ENCODE measurements around the gene FIGLA.

Gene FIGLA

GRCh38 chr2:70771446-70771845, 19.0 kb downstream of the FIGLA start:
- DNase-seq = no peak

DNA sequence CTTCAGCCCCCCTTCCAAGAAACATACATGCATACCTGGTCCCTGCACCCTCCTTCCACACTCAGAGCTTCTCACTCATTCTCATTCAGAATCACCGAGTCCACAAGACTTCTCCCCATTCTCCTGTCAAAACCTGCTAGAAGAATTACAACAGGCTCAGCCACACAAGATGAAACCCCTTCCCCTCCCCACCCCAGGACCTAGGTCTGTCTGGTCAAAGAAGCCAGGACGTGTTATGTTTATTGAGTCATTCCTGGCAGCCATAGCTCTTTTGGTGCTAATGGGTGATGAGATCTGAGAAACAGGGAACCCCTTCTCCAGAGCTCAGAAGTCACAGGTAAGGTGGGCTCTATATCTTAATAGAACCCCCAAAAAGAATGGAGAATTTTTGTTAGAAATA, 21.0 kb downstream of the FIGLA start:
- DNase-seq = no peak

- no peak for DNase-seq
These were observed 21.8 kb downstream of the FIGLA start for GRCh38 chr2:70768590-70769085.

DNA sequence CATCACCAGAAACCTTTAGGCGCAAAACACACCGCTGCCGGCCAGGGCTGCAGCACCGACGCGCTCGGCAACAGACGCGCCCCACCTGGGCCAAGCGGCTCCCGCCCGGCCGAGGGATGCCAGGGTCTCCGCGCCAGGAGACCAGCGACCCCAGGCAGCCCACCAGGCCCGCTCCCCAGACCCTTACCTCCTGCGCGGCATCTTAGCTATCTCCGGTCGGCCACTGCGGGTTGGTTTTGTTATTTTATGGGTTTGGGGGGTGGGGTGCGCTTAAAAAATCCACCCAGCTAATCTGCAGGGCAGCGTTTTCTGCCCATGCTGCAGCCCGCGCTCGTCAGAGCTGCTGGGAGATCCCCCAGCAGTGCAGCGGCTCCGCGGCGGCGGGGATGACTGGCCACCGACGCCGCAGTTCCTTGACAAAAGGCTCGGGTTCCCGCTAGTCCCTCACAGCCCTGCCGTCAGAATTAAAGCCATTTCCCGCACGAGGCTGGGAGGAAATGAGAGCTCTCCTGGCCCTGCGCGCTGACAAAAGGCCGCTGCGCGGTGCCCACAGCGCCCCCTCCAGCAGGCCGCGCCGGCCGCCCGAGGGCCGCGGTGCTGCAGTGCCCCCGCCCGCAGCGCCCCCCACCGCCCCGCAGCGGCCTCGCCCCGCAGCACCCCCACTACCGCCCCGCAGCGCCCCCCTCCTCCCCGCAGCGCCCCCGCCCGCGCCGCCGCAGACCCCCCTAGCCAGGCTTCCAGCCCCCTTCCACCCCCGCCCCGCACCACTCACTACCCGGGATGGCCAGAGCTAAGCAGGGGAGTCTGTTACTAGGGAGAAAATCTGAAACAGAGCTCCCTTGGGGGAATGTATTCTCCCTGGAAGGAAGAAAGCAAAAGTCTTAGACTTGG, 22.5 kb downstream of the FIGLA start, which contains the start of gene ADD2:
Gene ADD2, minus strand, starts transcription at position 502 of the 891 bp plus-strand sequence. CDS start 61,792 bp downstream, outside the sequence.
- DNase-seq = no peak

GRCh38 chr2:70767079-70767698, 23.3 kb downstream of the FIGLA start:
- no peak for DNase-seq

- no peak for DNase-seq
These were observed 23.9 kb downstream of the FIGLA start for GRCh38 chr2:70766357-70767078.

- no peak for DNase-seq
These were observed 24.9 kb downstream of the FIGLA start for GRCh38 chr2:70765507-70765906.

- no peak for DNase-seq
These were observed 31.0 kb downstream of the FIGLA start for GRCh38 chr2:70759446-70759845.

DNA sequence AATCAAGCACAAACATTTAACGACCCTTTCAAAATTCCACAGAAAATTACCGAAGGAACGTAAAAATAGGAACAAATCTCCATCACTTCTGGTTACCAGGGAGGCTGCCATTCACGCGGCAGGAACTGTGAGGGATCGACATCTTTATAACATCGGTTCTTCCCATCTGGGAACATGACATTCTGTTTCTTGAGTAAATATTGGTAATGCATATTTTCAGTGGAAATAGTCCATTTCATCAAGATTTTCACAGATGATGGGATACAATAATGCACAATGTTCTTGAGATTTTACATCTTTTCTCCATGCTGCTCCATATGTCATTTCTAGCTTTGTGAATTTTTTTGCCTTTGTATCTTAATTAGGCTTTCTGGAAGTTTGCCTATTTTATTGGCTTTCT, 32.5 kb downstream of the FIGLA start:
- DNase-seq = no peak

- DNase-seq = no peak
These were observed 33.1 kb downstream of the FIGLA start for GRCh38 chr2:70757360-70757759.

GRCh38 chr2:70756128-70756527, 34.3 kb downstream of the FIGLA start:
- DNase-seq = no peak

GRCh38 chr2:70753902-70754301, 36.5 kb downstream of the FIGLA start:
- DNase-seq = no peak

DNA sequence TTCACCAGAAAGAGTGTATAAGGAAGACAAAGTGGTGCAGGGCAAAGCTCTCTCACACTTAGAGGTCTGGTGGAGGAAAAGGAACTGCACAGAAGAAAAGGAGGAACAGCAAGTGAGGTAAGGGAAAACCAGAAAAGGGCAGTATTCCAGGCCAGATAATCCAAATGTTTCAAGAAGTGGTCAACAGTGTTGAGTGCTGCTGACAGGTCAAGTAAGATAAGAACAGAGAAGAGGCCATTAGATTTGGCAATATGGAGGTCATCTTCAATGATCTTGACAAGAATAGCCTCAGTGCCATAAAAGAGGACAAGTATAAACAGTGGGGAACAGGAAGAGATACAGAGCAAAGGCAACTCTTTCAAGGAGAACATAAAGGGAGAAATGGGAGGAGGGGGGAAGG, 37.4 kb downstream of the FIGLA start:
- no peak for DNase-seq

DNA sequence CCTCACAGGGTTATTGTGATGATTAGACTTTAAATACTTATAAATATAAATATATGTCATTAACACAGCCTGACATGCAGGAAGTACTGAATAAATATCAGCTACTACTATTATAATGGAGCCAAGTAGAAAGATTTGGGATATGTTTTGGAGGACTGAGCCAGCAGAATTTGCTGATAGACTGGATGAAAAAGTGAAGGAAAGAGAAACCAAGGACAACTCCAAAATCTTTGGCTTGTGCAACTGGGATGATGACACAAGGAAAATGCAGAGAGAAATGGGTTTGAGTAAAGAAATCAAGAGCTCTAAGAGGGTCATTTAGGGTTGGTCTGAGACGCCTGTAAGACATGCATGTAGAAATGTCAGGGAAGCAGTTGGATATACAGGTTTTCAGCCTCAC, 38.0 kb downstream of the FIGLA start:
- DNase-seq = no peak

- DNase-seq = no peak
These were observed 38.6 kb downstream of the FIGLA start for GRCh38 chr2:70751881-70752280.

DNA sequence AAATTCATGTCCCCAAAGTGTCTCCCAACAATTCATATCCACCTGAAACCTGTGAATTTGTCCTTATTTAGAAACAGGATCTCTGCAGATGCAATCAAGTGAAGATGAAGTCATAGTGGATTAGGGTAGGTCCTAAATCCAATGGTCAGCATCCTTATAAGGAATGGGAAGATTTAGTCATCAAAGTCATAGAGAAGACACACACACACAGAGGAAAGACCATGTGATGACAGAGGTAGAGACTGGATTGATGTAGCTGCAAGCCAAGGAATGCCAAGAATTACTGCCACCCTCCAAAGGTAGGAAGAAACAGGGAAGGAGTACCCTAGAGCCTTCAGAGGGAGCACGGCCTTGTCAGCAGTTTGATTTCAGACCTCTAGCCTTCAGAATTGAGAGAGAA, 40.1 kb downstream of the FIGLA start:
- DNase-seq = no peak

- no peak for DNase-seq
These were observed 42.2 kb downstream of the FIGLA start for GRCh38 chr2:70748002-70748784.

- DNase-seq = no peak
These were observed 43.2 kb downstream of the FIGLA start for GRCh38 chr2:70747284-70747683.

GRCh38 chr2:70746094-70746974, 44.1 kb downstream of the FIGLA start:
- no peak for DNase-seq

- no peak for DNase-seq
These were observed 45.1 kb downstream of the FIGLA start for GRCh38 chr2:70745276-70745825.

DNA sequence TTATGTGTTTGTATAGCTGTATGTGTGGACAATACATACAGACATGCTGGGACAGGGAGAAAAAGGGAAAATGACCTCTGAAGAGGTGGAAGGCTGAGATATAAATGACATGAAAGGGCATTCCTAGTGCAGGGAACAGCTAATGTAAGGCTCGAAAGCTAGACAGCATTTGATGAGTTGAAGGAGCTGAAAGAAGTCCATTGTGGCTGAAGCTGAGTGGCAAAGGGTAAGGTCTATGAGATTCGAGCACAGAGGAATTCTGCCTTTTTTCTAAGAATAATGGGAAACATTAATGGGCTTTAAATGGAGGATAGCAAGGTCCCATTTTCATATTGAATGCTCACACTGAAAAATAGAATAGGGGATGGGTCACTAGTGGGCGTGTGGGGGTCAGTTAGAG, 46.0 kb downstream of the FIGLA start:
- DNase-seq = no peak
